Measurements from ENCODE around the gene IPPK.

DNA sequence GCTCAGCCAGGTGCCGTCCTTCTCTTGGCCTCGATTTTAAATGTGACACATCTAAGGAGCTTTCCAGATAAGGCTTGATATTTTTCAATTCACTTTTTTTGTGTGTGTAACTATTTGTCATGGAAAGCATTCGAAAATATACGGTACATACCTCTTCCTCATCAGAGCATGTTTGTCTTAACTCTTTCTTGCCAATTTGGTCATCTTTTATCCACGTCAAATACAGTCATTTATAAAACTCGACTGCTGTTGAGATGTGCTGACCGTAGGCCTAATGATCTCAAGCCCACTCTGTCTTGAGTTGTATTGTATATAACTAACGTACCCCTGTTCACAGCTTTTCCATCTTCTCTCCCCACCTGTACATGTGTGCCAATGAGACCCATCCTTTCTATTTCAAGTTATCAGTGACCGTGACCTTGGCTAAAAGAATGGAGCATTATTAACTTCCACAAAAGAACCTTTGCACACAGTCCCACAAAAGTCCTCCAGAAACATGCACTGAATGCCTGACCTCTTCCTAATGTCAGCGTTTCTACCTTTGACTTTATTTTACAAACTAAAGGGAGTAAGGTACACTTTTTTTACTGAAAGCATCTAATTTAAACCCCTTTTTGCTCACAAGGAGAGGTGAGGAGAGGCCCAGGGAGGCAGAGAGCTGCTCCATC, 61.6 kb downstream of the IPPK start:
- no peak for TF ChIP-seq POLR2AphosphoS5 (IDR thresholded peaks at IDR 0.05; ENCODE audit: low read depth, low read length)
- TF ChIP-seq, protein P1, sequence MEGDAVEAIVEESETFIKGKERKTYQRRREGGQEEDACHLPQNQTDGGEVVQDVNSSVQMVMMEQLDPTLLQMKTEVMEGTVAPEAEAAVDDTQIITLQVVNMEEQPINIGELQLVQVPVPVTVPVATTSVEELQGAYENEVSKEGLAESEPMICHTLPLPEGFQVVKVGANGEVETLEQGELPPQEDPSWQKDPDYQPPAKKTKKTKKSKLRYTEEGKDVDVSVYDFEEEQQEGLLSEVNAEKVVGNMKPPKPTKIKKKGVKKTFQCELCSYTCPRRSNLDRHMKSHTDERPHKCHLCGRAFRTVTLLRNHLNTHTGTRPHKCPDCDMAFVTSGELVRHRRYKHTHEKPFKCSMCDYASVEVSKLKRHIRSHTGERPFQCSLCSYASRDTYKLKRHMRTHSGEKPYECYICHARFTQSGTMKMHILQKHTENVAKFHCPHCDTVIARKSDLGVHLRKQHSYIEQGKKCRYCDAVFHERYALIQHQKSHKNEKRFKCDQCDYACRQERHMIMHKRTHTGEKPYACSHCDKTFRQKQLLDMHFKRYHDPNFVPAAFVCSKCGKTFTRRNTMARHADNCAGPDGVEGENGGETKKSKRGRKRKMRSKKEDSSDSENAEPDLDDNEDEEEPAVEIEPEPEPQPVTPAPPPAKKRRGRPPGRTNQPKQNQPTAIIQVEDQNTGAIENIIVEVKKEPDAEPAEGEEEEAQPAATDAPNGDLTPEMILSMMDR (IDR thresholded peaks at IDR 0.05), result no peak
